GM23248 (cell line): ENCODE data around the gene SGMS1. TPM values are rescaled to one million over a fixed set of nuclear protein-coding genes. Genes with fewer than 3 reads are reported as not detected.

Experiments used
- DNase-seq: peaks from one replicate; pipeline ENCODE4 v3.0.0-alpha.2; 2015
- H2AFZ ChIP-seq: fragments of 200-600 bp; sonication (generic); 2 replicates; pipeline ENCODE4 v1.6.1; 2016; ENCODE audit warnings: antibody characterized with exemption
- H3F3A ChIP-seq: fragments of 200-600 bp; sonication (generic); 2 replicates; pipeline ENCODE4 v1.6.1; 2016; ENCODE audit warnings: mild to moderate bottlenecking, antibody characterized with exemption, mixed run types; ENCODE audit not compliant: insufficient read depth
- H3K27ac ChIP-seq: fragments of 200-600 bp; sonication (generic); 2 replicates; pipeline ENCODE4 v1.5.1; 2016; ENCODE audit warnings: mild to moderate bottlenecking
- H3K27me3 ChIP-seq: fragments of 200-600 bp; sonication (generic); replicated peaks from 2 replicates; pipeline ENCODE4 v1.6.1; 2016; ENCODE audit warnings: mild to moderate bottlenecking; ENCODE audit not compliant: insufficient read depth
- H3K36me3 ChIP-seq: fragments of 200-600 bp; sonication (generic); 2 replicates; pipeline ENCODE4 v1.6.1; 2016; ENCODE audit warnings: low read depth, mild to moderate bottlenecking
- H3K4me1 ChIP-seq: fragments of 200-600 bp; sonication (generic); 2 replicates; pipeline ENCODE4 v1.6.1; 2016; ENCODE audit warnings: mild to moderate bottlenecking; ENCODE audit not compliant: insufficient read depth
- H3K4me2 ChIP-seq: fragments of 200-600 bp; sonication (generic); one replicate; pipeline ENCODE4 v1.6.1; 2016; ENCODE audit warnings: mild to moderate bottlenecking; ENCODE audit not compliant: unreplicated experiment
- H3K4me3 ChIP-seq: fragments of 200-600 bp; sonication (generic); 2 replicates; pipeline ENCODE4 v1.5.1; 2016; ENCODE audit warnings: mild to moderate bottlenecking
- H3K79me2 ChIP-seq: fragments of 200-600 bp; sonication (generic); 2 replicates; pipeline ENCODE4 v1.6.1; 2016; ENCODE audit warnings: mild to moderate bottlenecking; ENCODE audit not compliant: insufficient read depth
- H3K9ac ChIP-seq: fragments of 200-600 bp; sonication (generic); 2 replicates; pipeline ENCODE4 v1.6.1; 2016; ENCODE audit warnings: mild to moderate bottlenecking
- H3K9me2 ChIP-seq: fragments of 200-600 bp; sonication (generic); 2 replicates; pipeline ENCODE4 v1.6.1; 2016; ENCODE audit warnings: mixed run types, mild to moderate bottlenecking, moderate library complexity; ENCODE audit not compliant: insufficient read depth
- H3K9me3 ChIP-seq: fragments of 200-600 bp; sonication (generic); one replicate; pipeline ENCODE4 v1.6.1; 2017; ENCODE audit warnings: low read depth
- H4K20me1 ChIP-seq: fragments of 200-600 bp; sonication (generic); 2 replicates; pipeline ENCODE4 v1.6.0; 2016; ENCODE audit not compliant: insufficient read depth
- EZH2 ChIP-seq: fragments of 200-600 bp; sonication (generic); IDR thresholded peaks from 2 replicates; pipeline ENCODE4 v1.6.1; 2018; ENCODE audit warnings: antibody characterized with exemption, mild to moderate bottlenecking; ENCODE audit not compliant: insufficient read depth, poor library complexity, severe bottlenecking
- EZH2phosphoT487 ChIP-seq: fragments of 200-600 bp; sonication (generic); IDR thresholded peaks from 2 replicates; pipeline ENCODE4 v1.6.1; 2018; ENCODE audit warnings: antibody characterized with exemption, moderate library complexity, mild to moderate bottlenecking, low read depth; ENCODE audit not compliant: insufficient read depth
- WGBS, 2 experiments: methylation state at CpG; one replicate each; pipeline ENCODE4 v1.1.6; 2015 to 2017; ENCODE audit warnings: low lambda C conversion rate in 2 of 2, low coverage in 1 of 2; ENCODE audit errors: missing lambda C conversion rate in 2 of 2; 5-methylcytosine and 5-hydroxymethylcytosine counted together
- in situ Hi-C: fragments of 300-500 bp; cut with MboI; formaldehyde crosslinking; loops from 2 replicates; pipeline ENCODE4 v1.15.0; 2020
- polyA plus RNA-seq: library from polyadenylated mRNA; unstranded; fragments of >200 nt; fragmentation: Nextera tagmentation; extraction: Ambion mirVana; gene quantifications from 2 replicates; pipeline ENCODE4 v1.2.1, GENCODE V29; 2016
- total RNA-seq: library from RNA; depleted of rRNA; stranded (reverse); fragments of >200 nt; shearing (Covaris generic); gene quantifications from 2 replicates; pipeline ENCODE4 v1.2.3, GENCODE V29; 2014

SGMS1 gene
- total and polyA plus RNA-seq, 2 experiments from 2014 or later = 22.7 to 53.6 TPM

DNA sequence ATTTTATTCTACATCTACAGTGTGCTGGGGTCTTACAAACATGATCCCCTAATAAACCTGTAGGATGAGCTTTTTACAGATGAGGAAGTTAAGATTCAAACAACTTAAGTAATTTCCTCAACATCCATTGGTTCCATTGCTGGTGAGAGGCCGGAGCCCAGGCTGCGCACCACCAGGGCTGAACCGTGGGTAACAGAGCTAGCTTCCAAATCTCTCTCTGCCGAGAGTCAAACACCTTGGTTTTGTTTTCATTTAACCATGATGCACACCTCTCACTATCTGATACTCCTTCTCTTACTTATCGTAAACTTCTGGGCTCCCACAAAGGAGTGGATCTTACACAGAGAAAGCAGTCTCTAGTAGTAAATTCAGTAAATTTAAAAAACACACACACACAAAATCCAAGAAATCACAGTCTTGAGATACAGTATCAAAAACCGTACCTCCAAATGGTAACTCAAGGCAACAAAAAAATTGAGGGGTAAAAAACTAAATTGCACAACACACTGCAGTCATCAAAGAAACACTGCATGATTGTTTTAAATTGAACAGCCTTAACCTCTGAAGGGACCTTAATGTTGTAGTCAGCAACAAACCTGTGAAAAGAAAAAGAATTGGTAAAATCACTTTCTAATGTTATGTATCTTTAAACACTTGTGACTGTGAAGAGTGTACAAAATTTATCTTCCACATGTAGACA lies 20.5 kb downstream of the SGMS1 start:
- in situ Hi-C loops = no loop called here
- no peak for TF ChIP-seq EZH2
- H3F3A ChIP-seq = peaks cover 61% of the 10 kb centered on the region
- peaks cover 59% of the 10 kb centered on the region for H3K4me1 ChIP-seq
- H3K4me3 ChIP-seq = peak overlapping the region; percentile 36; the same call in 1 of the 2 replicates
- no peaks in the 10 kb centered on the region for H4K20me1 ChIP-seq
- H3K9me3 ChIP-seq = no peaks in the 10 kb centered on the region
- peak overlapping the region; percentile 64 for H3K4me2 ChIP-seq
- H3K9ac ChIP-seq = no peak overlapping the region
- H2AFZ ChIP-seq = no peak overlapping the region
- H3K36me3 ChIP-seq = no peaks in the 10 kb centered on the region
- H3K27ac ChIP-seq = 0 out of 2 replicates have a peak overlapping the region, but pooled peaks have one; percentile 65
- H3K79me2 ChIP-seq = peaks cover 34% of the 10 kb centered on the region
- WGBS, 2 experiments = 87 to 91% methylated on average over 6 of the region's 6 CpGs
- no peaks in the 10 kb centered on the region for H3K9me2 ChIP-seq
- peak; percentile 8 for DNase-seq
- no peaks in the 10 kb centered on the region for H3K27me3 ChIP-seq

DNA sequence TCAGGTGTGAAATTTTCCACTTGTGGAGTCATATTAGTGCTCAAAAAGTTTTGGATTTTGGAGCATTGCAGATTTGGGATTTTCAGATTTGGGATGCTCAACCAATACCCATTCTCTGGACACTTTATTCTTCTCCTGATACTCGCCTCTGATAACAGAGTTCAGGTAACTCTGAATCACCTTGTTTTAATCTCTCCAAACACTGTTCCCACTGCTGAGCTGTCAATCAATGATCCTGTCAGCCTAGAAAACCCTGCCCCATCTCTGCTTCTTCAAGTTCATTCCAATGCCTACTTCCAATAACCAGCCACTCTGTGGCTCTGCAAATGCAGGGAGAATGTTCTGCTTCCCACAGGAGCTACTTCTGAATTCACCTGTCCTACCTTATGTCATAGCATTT lies 21.8 kb downstream of the SGMS1 start:
- Histone ChIP-seq H4K20me1 (no peaks in the 10 kb centered on the region), H3K27me3 (no peaks in the 10 kb centered on the region), H3K27ac (no peak overlapping the region), H3K4me1 (peaks cover 54% of the 10 kb centered on the region), H3F3A (peaks cover 57% of the 10 kb centered on the region), H3K9ac (no peak overlapping the region), H3K9me3 (no peaks in the 10 kb centered on the region), H3K4me2 (no peak overlapping the region), H3K4me3 (no peak overlapping the region), H2AFZ (no peak overlapping the region), H3K9me2 (no peaks in the 10 kb centered on the region), H3K79me2 (peaks cover 41% of the 10 kb centered on the region), H3K36me3 (no peaks in the 10 kb centered on the region)
- in situ Hi-C loops = no loop called here
- no peak for TF ChIP-seq EZH2
- no peak for TF ChIP-seq EZH2phosphoT487
- DNase-seq = no peak
- WGBS, 2 experiments = 96 to 100% methylated on average over 1 of the region's 1 CpG

DNA sequence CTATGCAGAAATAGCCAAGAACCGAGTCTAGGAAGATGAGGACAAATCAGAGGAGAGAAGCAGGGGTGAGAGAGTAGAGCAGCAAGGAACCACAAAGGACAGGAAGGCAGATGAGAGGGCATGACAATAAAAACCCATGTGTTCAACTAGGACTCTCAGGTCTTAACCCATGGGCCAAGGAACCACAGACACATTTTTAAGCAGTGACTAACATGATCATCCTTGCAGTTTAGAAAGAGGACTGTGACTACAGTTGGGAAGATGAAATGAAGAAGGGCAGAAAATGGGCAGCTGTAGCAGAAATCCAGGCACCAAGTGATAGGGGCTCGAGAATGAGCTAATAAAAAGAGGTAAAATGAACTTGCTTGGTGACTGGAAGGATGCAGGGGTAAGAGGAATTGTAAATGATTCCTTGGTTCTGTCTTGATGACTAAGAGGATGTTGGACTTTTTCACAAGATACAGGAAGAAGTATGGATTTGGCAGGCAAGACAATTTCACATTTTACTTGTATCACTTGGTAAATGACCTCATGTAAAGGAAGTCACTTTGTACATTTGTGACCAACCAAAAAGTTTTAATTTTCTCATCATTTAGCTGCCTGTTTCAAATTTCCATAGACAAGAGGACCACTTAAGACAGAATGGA lies 22.8 kb downstream of the SGMS1 start:
- Histone ChIP-seq H3K79me2 (peaks cover 44% of the 10 kb centered on the region), H3K27ac (peak overlapping the region; percentile 55), H3K4me1 (peaks cover 51% of the 10 kb centered on the region), H4K20me1 (no peaks in the 10 kb centered on the region), H3K9ac (no peak overlapping the region), H3K9me3 (no peaks in the 10 kb centered on the region), H3K9me2 (no peaks in the 10 kb centered on the region), H3K4me3 (no peak overlapping the region), H3K4me2 (peak overlapping the region; percentile 34), H3K36me3 (no peaks in the 10 kb centered on the region), H3F3A (peaks cover 55% of the 10 kb centered on the region), H3K27me3 (no peaks in the 10 kb centered on the region), H2AFZ (no peak overlapping the region)
- no peak for TF ChIP-seq EZH2
- peak; percentile 62 for DNase-seq
- 40% methylated on average over 2 of the region's 2 CpGs for WGBS, 2 experiments
- in situ Hi-C loops = no loop called here

DNA sequence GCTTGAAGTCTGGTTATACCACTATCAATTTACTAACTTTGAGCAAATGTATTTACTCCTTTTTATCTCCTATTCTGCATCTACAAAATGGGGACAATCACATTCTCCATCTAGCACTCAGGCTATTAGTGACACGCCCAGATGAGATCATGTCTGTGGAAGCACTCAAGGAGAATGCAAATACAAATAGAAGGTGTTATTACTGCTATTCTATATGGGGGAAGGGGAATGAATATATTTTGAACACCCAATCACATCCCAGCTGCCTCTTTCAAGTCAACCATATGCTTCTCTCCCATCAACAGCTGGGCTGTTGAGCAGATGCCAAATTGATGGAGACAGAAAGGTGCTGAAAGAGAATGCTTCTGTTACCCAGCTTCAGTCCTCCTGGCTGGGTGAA lies 23.5 kb downstream of the SGMS1 start:
- DNase-seq = peak; percentile 40
- Histone ChIP-seq H3K27ac (peak overlapping the region; percentile 55), H3K79me2 (peaks cover 48% of the 10 kb centered on the region), H3K27me3 (no peaks in the 10 kb centered on the region), H3K9me3 (no peaks in the 10 kb centered on the region), H3F3A (peaks cover 48% of the 10 kb centered on the region), H3K36me3 (no peaks in the 10 kb centered on the region), H3K9ac (no peak overlapping the region), H3K4me3 (no peak overlapping the region), H2AFZ (no peak overlapping the region), H4K20me1 (no peaks in the 10 kb centered on the region), H3K4me1 (peaks cover 44% of the 10 kb centered on the region), H3K4me2 (peak overlapping the region; percentile 34), H3K9me2 (no peaks in the 10 kb centered on the region)
- in situ Hi-C loops = no loop called here
- 76 to 91% methylated on average over 1 of the region's 1 CpG for WGBS, 2 experiments
- TF ChIP-seq EZH2 = no peak
- TF ChIP-seq EZH2phosphoT487 = no peak
